HepG2 (cell line): ENCODE data around the gene SLC15A1.

Experiments
- FOXJ3 ChIP-seq: sonication (generic); formaldehyde crosslinking; IDR thresholded peaks from 2 replicates; pipeline ENCODE4 v1.4.0; 2020; ENCODE audit warnings: missing genetic modification reagents, mild to moderate bottlenecking, borderline replicate concordance
- PHF8 ChIP-seq: sonication (generic); formaldehyde crosslinking; IDR thresholded peaks from 2 replicates; pipeline ENCODE4 v1.5.0; 2020; ENCODE audit warnings: missing genetic modification reagents
- POLR2G ChIP-seq: fragments of 200-400 bp; formaldehyde crosslinking; IDR thresholded peaks from 2 replicates; pipeline ENCODE4 v1.6.1; 2018; ENCODE audit warnings: mild to moderate bottlenecking, low read depth, low read length, moderate library complexity
- PREB ChIP-seq: sonication (generic); formaldehyde crosslinking; IDR thresholded peaks from 2 replicates; pipeline ENCODE4 v1.4.0; 2020; ENCODE audit warnings: missing genetic modification reagents
- SUZ12 ChIP-seq: fragments of 150-350 bp; IDR thresholded peaks from 2 replicates; pipeline ENCODE4 v1.6.1; 2014; ENCODE audit warnings: low read depth, low read length
- TAF1 ChIP-seq: sonication (generic); formaldehyde crosslinking; IDR thresholded peaks from 2 replicates; pipeline ENCODE4 v1.4.0; 2020; ENCODE audit warnings: missing genetic modification reagents
- ZNF282 ChIP-seq: fragments of 450-650 bp; IDR thresholded peaks from 2 replicates; pipeline ENCODE4 v1.6.1; 2018; ENCODE audit not compliant: partially characterized antibody
- ZNF512 ChIP-seq: sonication (generic); formaldehyde crosslinking; IDR thresholded peaks from 2 replicates; pipeline ENCODE4 v1.4.0; 2020; ENCODE audit warnings: mild to moderate bottlenecking, missing genetic modification reagents
- ZNF580 ChIP-seq: IDR thresholded peaks from 2 replicates; pipeline ENCODE4 v1.6.1; 2016; ENCODE audit warnings: low read depth, borderline replicate concordance
- ZNF776 ChIP-seq: sonication (generic); formaldehyde crosslinking; IDR thresholded peaks from 2 replicates; pipeline ENCODE4 v1.4.0; 2020; ENCODE audit warnings: mild to moderate bottlenecking, missing genetic modification reagents
- ZNF816 ChIP-seq: sonication (generic); formaldehyde crosslinking; IDR thresholded peaks from 2 replicates; pipeline ENCODE4 v1.8.0; 2022; ENCODE audit warnings: missing genetic modification reagents, mild to moderate bottlenecking, borderline replicate concordance
- TF ChIP-seq, protein P1 (sequence below): IDR thresholded peaks from 2 replicates; pipeline ENCODE4 v1.6.1; 2016; ENCODE audit warnings: control low read depth
- TF ChIP-seq, protein P2 (sequence below): sonication (generic); formaldehyde crosslinking; IDR thresholded peaks from 2 replicates; pipeline ENCODE4 v1.4.0; 2020; ENCODE audit warnings: mild to moderate bottlenecking, missing genetic modification reagents

GRCh38 chr13:98751367-98751782 lies 1.1 kb downstream of the SLC15A1 start:
- TF ChIP-seq, protein P1, sequence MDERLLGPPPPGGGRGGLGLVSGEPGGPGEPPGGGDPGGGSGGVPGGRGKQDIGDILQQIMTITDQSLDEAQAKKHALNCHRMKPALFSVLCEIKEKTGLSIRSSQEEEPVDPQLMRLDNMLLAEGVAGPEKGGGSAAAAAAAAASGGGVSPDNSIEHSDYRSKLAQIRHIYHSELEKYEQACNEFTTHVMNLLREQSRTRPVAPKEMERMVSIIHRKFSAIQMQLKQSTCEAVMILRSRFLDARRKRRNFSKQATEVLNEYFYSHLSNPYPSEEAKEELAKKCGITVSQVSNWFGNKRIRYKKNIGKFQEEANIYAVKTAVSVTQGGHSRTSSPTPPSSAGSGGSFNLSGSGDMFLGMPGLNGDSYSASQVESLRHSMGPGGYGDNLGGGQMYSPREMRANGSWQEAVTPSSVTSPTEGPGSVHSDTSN, result no peak
- TF ChIP-seq, protein P2, sequence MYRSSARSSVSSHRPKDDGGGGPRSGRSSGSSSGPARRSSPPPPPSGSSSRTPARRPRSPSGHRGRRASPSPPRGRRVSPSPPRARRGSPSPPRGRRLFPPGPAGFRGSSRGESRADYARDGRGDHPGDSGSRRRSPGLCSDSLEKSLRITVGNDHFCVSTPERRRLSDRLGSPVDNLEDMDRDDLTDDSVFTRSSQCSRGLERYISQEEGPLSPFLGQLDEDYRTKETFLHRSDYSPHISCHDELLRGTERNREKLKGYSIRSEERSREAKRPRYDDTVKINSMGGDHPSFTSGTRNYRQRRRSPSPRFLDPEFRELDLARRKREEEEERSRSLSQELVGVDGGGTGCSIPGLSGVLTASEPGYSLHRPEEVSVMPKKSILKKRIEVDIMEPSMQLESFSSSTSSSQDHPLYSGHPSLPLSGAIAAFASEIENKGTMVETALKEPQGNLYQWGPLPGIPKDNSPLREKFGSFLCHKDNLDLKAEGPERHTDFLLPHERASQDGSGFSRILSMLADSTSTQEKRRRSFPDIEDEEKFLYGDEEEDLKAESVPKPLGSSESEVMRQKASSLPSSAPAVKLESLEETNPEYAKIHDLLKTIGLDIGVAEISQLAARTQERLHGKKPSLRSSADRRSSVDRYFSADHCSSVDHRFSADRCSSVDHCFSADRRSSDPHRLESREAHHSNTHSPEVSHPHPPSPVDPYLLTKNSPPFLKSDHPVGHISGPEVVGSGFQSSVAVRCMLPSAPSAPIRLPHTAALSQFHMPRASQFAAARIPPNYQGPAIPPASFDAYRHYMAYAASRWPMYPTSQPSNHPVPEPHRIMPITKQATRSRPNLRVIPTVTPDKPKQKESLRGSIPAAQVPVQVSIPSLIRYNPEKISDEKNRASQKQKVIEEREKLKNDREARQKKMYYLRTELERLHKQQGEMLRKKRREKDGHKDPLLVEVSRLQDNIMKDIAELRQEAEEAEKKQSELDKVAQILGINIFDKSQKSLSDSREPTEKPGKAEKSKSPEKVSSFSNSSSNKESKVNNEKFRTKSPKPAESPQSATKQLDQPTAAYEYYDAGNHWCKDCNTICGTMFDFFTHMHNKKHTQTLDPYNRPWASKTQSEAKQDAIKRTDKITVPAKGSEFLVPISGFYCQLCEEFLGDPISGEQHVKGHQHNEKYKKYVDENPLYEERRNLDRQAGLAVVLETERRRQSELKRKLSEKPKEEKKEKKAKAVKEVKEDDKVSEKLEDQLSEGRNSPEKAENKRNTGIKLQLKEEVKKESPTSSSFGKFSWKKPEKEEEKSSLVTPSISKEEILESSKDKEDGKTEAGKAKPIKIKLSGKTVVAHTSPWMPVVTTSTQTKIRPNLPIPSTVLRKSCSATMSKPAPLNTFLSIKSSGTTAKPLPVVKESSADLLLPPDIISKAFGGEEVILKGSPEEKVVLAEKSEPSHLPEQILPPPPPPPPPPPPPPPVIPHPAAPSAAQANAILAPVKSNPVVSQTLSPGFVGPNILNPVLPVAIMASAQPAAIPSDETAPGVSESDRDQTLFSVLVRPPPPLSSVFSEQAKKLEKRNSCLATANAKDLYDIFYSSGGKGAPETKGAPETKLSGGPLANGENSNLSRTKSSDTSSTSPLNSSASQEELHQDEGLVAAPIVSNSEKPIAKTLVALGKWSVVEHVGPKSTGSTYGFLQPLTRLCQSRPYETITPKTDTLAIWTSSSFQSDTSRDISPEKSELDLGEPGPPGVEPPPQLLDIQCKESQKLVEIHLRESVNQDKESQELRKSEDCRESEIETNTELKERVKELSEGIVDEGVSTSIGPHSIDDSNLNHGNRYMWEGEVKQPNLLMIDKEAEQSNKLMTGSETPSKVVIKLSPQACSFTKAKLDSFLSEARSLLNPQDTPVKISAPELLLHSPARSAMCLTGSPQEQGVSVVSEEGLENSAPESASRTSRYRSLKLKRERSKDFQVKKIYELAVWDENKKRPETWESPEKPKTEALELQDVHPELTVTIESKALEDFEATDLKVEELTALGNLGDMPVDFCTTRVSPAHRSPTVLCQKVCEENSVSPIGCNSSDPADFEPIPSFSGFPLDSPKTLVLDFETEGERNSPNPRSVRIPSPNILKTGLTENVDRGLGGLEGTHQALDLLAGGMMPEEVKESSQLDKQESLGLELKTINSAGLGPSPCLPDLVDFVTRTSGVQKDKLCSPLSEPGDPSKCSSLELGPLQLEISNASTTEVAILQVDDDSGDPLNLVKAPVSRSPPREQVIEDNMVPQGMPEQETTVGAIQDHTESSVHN (CRISPR knock-in tag), result no peak
- TF ChIP-seq ZNF776 (no peak), PHF8 (CRISPR knock-in tag) (no peak), ZNF580 (no peak), FOXJ3 (no peak), SUZ12 (no peak), PREB (CRISPR knock-in tag) (no peak), ZNF816 (no peak), TAF1 (CRISPR knock-in tag) (no peak), POLR2G (no peak), ZNF282 (no peak), ZNF512 (CRISPR knock-in tag) (no peak)
